K562 (cell line): ENCODE data around the gene NOSTRIN. TPM values are rescaled to one million over a fixed set of nuclear protein-coding genes. Genes with fewer than 3 reads are reported as not detected.

Experiments
- ATAC-seq: fragments of 200-7000 bp; cut with Tn5 transposase; 3 replicates; pipeline ENCODE4 v1.9.1; 2020; ENCODE audit warnings: moderate library complexity
- BruUV-seq: library from RNA; stranded (reverse); fragments of 400-500 nt; replicated peaks from 2 replicates; lab custom pipeline; 2021; lab: Mats Ljungman, UMichigan
- CTCF ChIA-PET: fragments of 300-600 bp; formaldehyde crosslinking; extraction: SDS; loops from one replicate; lab custom pipeline; 2021; ENCODE audit warnings: low intra/inter-chr PET ratio; lab: Yijun Ruan, JAX
- POLR2A ChIA-PET: fragments of 300-600, 350-650 bp; sonication (Branson Sonifier 250); formaldehyde crosslinking; extraction: SDS; loops from one replicate; lab custom pipeline; 2021; ENCODE audit warnings: antibody characterized with exemption, inconsistent platforms; lab: Yijun Ruan, JAX
- DNase-seq, 4 experiments: peaks; one replicate each; pipeline versions ENCODE4 v3.0.0 to v3.0.0-alpha.2; 2011 to 2018; ENCODE audit warnings: low spot score in 3 of 4, mixed read lengths in 3 of 4; ENCODE audit errors: extremely low read depth in 1 of 4
- FAIRE-seq: peaks from 2 replicates; lab custom pipeline; 2011; peaks lifted over from hg19 to GRCh38; lab: Jason Lieb, UNC
- H2AFZ ChIP-seq: 2 replicates; pipeline ENCODE4 v1.6.0; 2011; ENCODE audit warnings: low read depth, low read length, control low read depth, inconsistent platforms
- H3K27ac ChIP-seq: fragments of 200-600 bp; 3 replicates; pipeline ENCODE4 v1.8.0; 2011; ENCODE audit warnings: low read depth, mild to moderate bottlenecking, control low read depth, inconsistent platforms, low read length, moderate library complexity, mixed read lengths; ENCODE audit errors: extremely low read depth
- H3K27me3 ChIP-seq, 2 experiments: fragments of 300-600 bp in 1 of 2; 2 replicates in 1 of 2; 3 replicates in 1 of 2; pipeline versions ENCODE4 v1.6.0 to v1.8.0; 2011; ENCODE audit warnings: inconsistent platforms in 2 of 2, low read length in 2 of 2, mild to moderate bottlenecking in 1 of 2, mixed read lengths in 1 of 2, moderate library complexity in 1 of 2; ENCODE audit not compliant: control insufficient read depth in 2 of 2, insufficient read depth in 2 of 2
- H3K36me3 ChIP-seq: fragments of 300-600 bp; 3 replicates; pipeline ENCODE4 v1.8.0; 2011; ENCODE audit warnings: mild to moderate bottlenecking, low read length, inconsistent platforms; ENCODE audit not compliant: control insufficient read depth, insufficient read depth
- H3K4me1 ChIP-seq, 2 experiments: fragments of 200-600 bp in 1 of 2; replicated peaks in 1 of 2; 2 replicates in 1 of 2; 3 replicates in 1 of 2; pipeline versions ENCODE4 v1.5.1 to v1.8.0; 2011; ENCODE audit warnings: inconsistent platforms in 2 of 2, low read length in 2 of 2, mild to moderate bottlenecking in 1 of 2, mixed read lengths in 1 of 2, moderate library complexity in 1 of 2; ENCODE audit not compliant: control insufficient read depth in 2 of 2, insufficient read depth in 2 of 2
- H3K4me2 ChIP-seq: 2 replicates; pipeline ENCODE4 v1.6.1; 2011; ENCODE audit warnings: low read length, control low read depth, inconsistent platforms, mixed read lengths; ENCODE audit not compliant: insufficient read depth
- H3K4me3 ChIP-seq: fragments of 200-600 bp; sonication (generic), shearing (Covaris generic); 2 replicates; pipeline ENCODE4 v1.5.1; 2016; ENCODE audit warnings: control low read depth, inconsistent platforms
- H3K79me2 ChIP-seq: fragments of 200-600 bp; 3 replicates; pipeline ENCODE4 v1.8.0; 2011; ENCODE audit warnings: low read length, inconsistent platforms; ENCODE audit not compliant: control insufficient read depth, insufficient read depth
- H3K9ac ChIP-seq, 2 experiments: 2 replicates each; pipeline versions ENCODE4 v1.6.0 to v1.6.1; 2011; ENCODE audit warnings: low read depth in 2 of 2, low read length in 2 of 2, control low read depth in 1 of 2, inconsistent platforms in 1 of 2, mild to moderate bottlenecking in 1 of 2, mixed read lengths in 1 of 2; ENCODE audit not compliant: insufficient read depth in 1 of 2
- H3K9me1 ChIP-seq: one replicate; pipeline ENCODE4 v1.6.0; 2011; ENCODE audit warnings: inconsistent platforms, mild to moderate bottlenecking, low read length, moderate library complexity; ENCODE audit not compliant: control insufficient read depth, insufficient read depth
- H3K9me3 ChIP-seq: replicated peaks from 2 replicates; pipeline ENCODE4 v1.5.1; 2011; ENCODE audit warnings: low read depth, low read length, inconsistent platforms; ENCODE audit not compliant: control insufficient read depth, insufficient read depth
- H4K20me1 ChIP-seq: replicated peaks from 2 replicates; pipeline ENCODE4 v1.6.1; 2011; ENCODE audit warnings: low read length, inconsistent platforms, mixed read lengths; ENCODE audit not compliant: control insufficient read depth, insufficient read depth
- AFF4 ChIP-seq: sonication (generic); formaldehyde crosslinking; IDR thresholded peaks from 2 replicates; pipeline ENCODE4 v1.8.0; 2023; ENCODE audit warnings: mild to moderate bottlenecking, missing genetic modification reagents
- SPI1 ChIP-seq: IDR thresholded peaks from 2 replicates; pipeline ENCODE4 v1.6.1; 2011; ENCODE audit warnings: low read depth, low read length, control low read depth, borderline replicate concordance
- WGBS: fragments of 100-300 bp; shearing (Covaris generic); methylation state at CpG from one replicate; pipeline ENCODE4 v1.1.6; 2016; ENCODE audit warnings: low coverage, mixed read lengths; ENCODE audit not compliant: insufficient coverage; ENCODE audit errors: missing lambda C conversion rate; 5-methylcytosine and 5-hydroxymethylcytosine counted together
- in situ Hi-C: fragments of 300-500 bp; cut with MboI; formaldehyde crosslinking; loops from 4 replicates; pipeline ENCODE4 v1.15.0; 2018; ENCODE audit warnings: inconsistent platforms, mixed read lengths
- intact Hi-C: fragments of 100-400 bp; cut with micrococcal nuclease; formaldehyde crosslinking; loops from 2 replicates; pipeline ENCODE4 v1.14.2; 2022
- polyA plus RNA-seq, 8 experiments: library from polyadenylated mRNA; depleted of rRNA in 4 of 8; stranded (reverse) in 5 of 8; unstranded in 3 of 8; fragments of >200 nt; fragmentation: Nextera tagmentation in 2 of 8; fragmentation: Illumina TruSeq in 1 of 8; extraction: Ambion mirVana in 2 of 8; extraction: Trizol in 1 of 8; gene quantifications; 2 replicates each; pipeline versions ENCODE4 v1.2.1 to v1.2.3, GENCODE V29; 2011 to 2014; ENCODE audit warnings: inconsistent platforms in 1 of 8, missing spikeins in 1 of 8
- total RNA-seq, 7 experiments: library from RNA; depleted of rRNA in 6 of 7; stranded (reverse); fragments of >200 nt in 6 of 7; fragmentation: Illumina TruSeq in 2 of 7; extraction: Trizol in 2 of 7; gene quantifications; 2 replicates each; pipeline versions ENCODE4 v1.2.1 to v1.2.3, GENCODE V29; 2011 to 2021; ENCODE audit warnings: low replicate concordance in 1 of 7

Gene NOSTRIN
- total and polyA plus RNA-seq, 9 of the 15 experiments (the other 6 are each of a cell fraction or from before 2014, with no cell fraction given), result 26.7 to 82.9 (median 56.3) TPM

GRCh38 chr2:168896783-168897182 lies 94.3 kb downstream of the NOSTRIN start:
- no peak overlapping the region for H3K27ac ChIP-seq
- 0 out of 2 replicates have a peak overlapping the region, but pooled peaks have one; percentile 12 for H3K4me2 ChIP-seq
- no peaks in the 10 kb centered on the region for H3K79me2 ChIP-seq
- H3K4me3 ChIP-seq, result no peak overlapping the region
- TF ChIP-seq SPI1 (0 out of 2 replicates have a peak, but pooled peaks have one; percentile 6), AFF4 (CRISPR knock-in tag) (no peak)
- H3K36me3 ChIP-seq, result no peaks in the 10 kb centered on the region
- WGBS, result 27% methylated on average over 4 of the region's 4 CpGs
- ChIA-PET CTCF (no interaction called here), POLR2A (no interaction called here)
- no peaks in the 10 kb centered on the region for H3K9me3 ChIP-seq
- intact Hi-C loops, result no loop called here
- peaks cover 0 to 6% of the 10 kb centered on the region in 2 experiments; a peak in 2 of 5 replicates for H3K4me1 ChIP-seq
- in situ Hi-C loops, result no loop called here
- no peak for DNase-seq
- no peaks in the 10 kb centered on the region for H3K27me3 ChIP-seq
- peak; percentile 82 for FAIRE-seq
- no peaks in the 10 kb centered on the region for H3K9me1 ChIP-seq
- BruUV-seq, result no TSS peak
- H3K9ac ChIP-seq, result no peak overlapping the region
- peak; percentile 68 for ATAC-seq
- H4K20me1 ChIP-seq, result no peaks in the 10 kb centered on the region
- peak overlapping the region; percentile 68 for H2AFZ ChIP-seq
